ENCODE results near the gene DUSP1. TPM values are rescaled to one million over a fixed set of nuclear protein-coding genes. Genes with fewer than 3 reads are reported as not detected.
"Not testable (repeated sequence)": the region's sequence is repeated elsewhere in the genome, so short reads cannot be mapped to it uniquely, and the experiment has no call there.

The DUSP1 gene
- total RNA-seq = 10 to 100 TPM; 14.5 to 24.5 TPM

GRCh38 chr5:172770675-172771438, at the start of gene DUSP1:
TSS of gene DUSP1 (minus strand) at chr5:172771195. CDS start at chr5:172770952, 243 bp downstream.
- DNase-seq (peak; percentile 97), ATAC-seq (replicated peaks in 1 of 2) (peak; percentile 61 to 67)
- Mint-ChIP-seq H3K27me3 (ENCODE audit: low read depth) (no peaks in the 10 kb centered on the region), H3K9me3 (peaks cover 0 to 2% of the 10 kb centered on the region in 2 donors), H3K27ac (peak within 1 kb of the TSS; percentile 95), H3K4me3 (peak within 1 kb of the TSS; percentile 91 to 96), H3K4me1 (ENCODE audit: low read depth) (peaks cover 64% of the 10 kb centered on the region), H3K36me3 (ENCODE audit: insufficient read depth in 2 of 2) (peaks cover 9 to 16% of the 10 kb centered on the region in 2 donors)

GRCh38 chr5:172820046-172820767, 49.2 kb upstream of the DUSP1 start:
- DNase-seq (peak; percentile 27 to 45), ATAC-seq (replicated peaks in 1 of 2) (peak; percentile 80 to 86)
- no peak overlapping the region for H3K27ac Mint-ChIP-seq
- peaks cover 24% of the 10 kb centered on the region for H3K4me1 Mint-ChIP-seq (ENCODE audit: low read depth)
- H3K27me3 Mint-ChIP-seq (ENCODE audit: low read depth) = no peaks in the 10 kb centered on the region
- H3K36me3 Mint-ChIP-seq (ENCODE audit: insufficient read depth in 2 of 2) = peaks cover 3% of the 10 kb centered on the region in 2 donors
- no peak overlapping the region for H3K4me3 Mint-ChIP-seq
- peaks cover 0 to 4% of the 10 kb centered on the region in 2 donors for H3K9me3 Mint-ChIP-seq

GRCh38 chr5:172819569-172819968, 48.6 kb upstream of the DUSP1 start:
- Mint-ChIP-seq H3K4me1 (ENCODE audit: low read depth) (peaks cover 24% of the 10 kb centered on the region), H3K27me3 (ENCODE audit: low read depth) (no peaks in the 10 kb centered on the region), H3K4me3 (no peak overlapping the region), H3K27ac (no peak overlapping the region), H3K36me3 (ENCODE audit: insufficient read depth in 2 of 2) (no peaks in the 10 kb centered on the region), H3K9me3 (peaks cover 0 to 2% of the 10 kb centered on the region in 2 donors)
- no peak for DNase-seq
- ATAC-seq (replicated peaks in 1 of 2) = no peak

GRCh38 chr5:172818081-172818480, 47.1 kb upstream of the DUSP1 start:
- Mint-ChIP-seq H3K27me3 (ENCODE audit: low read depth) (no peaks in the 10 kb centered on the region), H3K4me3 (no peak overlapping the region), H3K36me3 (ENCODE audit: insufficient read depth in 2 of 2) (no peaks in the 10 kb centered on the region), H3K27ac (no peak overlapping the region), H3K9me3 (peaks cover 0 to 2% of the 10 kb centered on the region in 2 donors), H3K4me1 (ENCODE audit: low read depth) (peaks cover 24% of the 10 kb centered on the region)
- ATAC-seq (replicated peaks in 1 of 2) = no peak
- no peak for DNase-seq

- H3K4me1 Mint-ChIP-seq (ENCODE audit: low read depth) = peaks cover 24% of the 10 kb centered on the region
- H3K36me3 Mint-ChIP-seq (ENCODE audit: insufficient read depth in 2 of 2) = no peaks in the 10 kb centered on the region
- ATAC-seq (replicated peaks in 1 of 2) = no peak
- no peaks in the 10 kb centered on the region for H3K27me3 Mint-ChIP-seq (ENCODE audit: low read depth)
- no peak overlapping the region for H3K27ac Mint-ChIP-seq
- H3K4me3 Mint-ChIP-seq = no peak overlapping the region
- peaks cover 0 to 2% of the 10 kb centered on the region in 2 donors for H3K9me3 Mint-ChIP-seq
- no peak for DNase-seq
These were observed 46.7 kb upstream of the DUSP1 start for GRCh38 chr5:172817664-172818063.

- Mint-ChIP-seq H3K36me3 (ENCODE audit: insufficient read depth in 2 of 2) (no peaks in the 10 kb centered on the region), H3K4me3 (no peak overlapping the region), H3K27me3 (ENCODE audit: low read depth) (no peaks in the 10 kb centered on the region), H3K9me3 (peaks cover 0 to 2% of the 10 kb centered on the region in 2 donors), H3K4me1 (ENCODE audit: low read depth) (peaks cover 24% of the 10 kb centered on the region), H3K27ac (no peak overlapping the region)
- DNase-seq = no peak
- ATAC-seq (replicated peaks in 1 of 2) = peak; percentile 53 to 68
These were observed 46.0 kb upstream of the DUSP1 start for GRCh38 chr5:172816925-172817562.

GRCh38 chr5:172815631-172816030, 44.6 kb upstream of the DUSP1 start:
- H3K27ac Mint-ChIP-seq = no peak overlapping the region
- peaks cover 0 to 2% of the 10 kb centered on the region in 2 donors for H3K9me3 Mint-ChIP-seq
- DNase-seq = no peak
- ATAC-seq (replicated peaks in 1 of 2) = no peak
- no peaks in the 10 kb centered on the region for H3K27me3 Mint-ChIP-seq (ENCODE audit: low read depth)
- H3K36me3 Mint-ChIP-seq (ENCODE audit: insufficient read depth in 2 of 2) = no peaks in the 10 kb centered on the region
- H3K4me1 Mint-ChIP-seq (ENCODE audit: low read depth) = peaks cover 13% of the 10 kb centered on the region
- H3K4me3 Mint-ChIP-seq = no peak overlapping the region

- H3K4me3 Mint-ChIP-seq; H3K27me3 Mint-ChIP-seq (ENCODE audit: low read depth); ATAC-seq (replicated peaks in 1 of 2); H3K27ac Mint-ChIP-seq; H3K36me3 Mint-ChIP-seq (ENCODE audit: insufficient read depth in 2 of 2); DNase-seq; H3K9me3 Mint-ChIP-seq: not testable (repeated sequence)
- H3K4me1 Mint-ChIP-seq (ENCODE audit: low read depth) = peaks cover 29% of the 10 kb centered on the region
These were observed 40.0 kb upstream of the DUSP1 start for GRCh38 chr5:172810996-172811395.

- Mint-ChIP-seq H3K9me3 (peaks cover 2% of the 10 kb centered on the region in 2 donors), H3K27me3 (ENCODE audit: low read depth) (no peaks in the 10 kb centered on the region), H3K27ac (no peak overlapping the region), H3K4me3 (no peak overlapping the region), H3K4me1 (ENCODE audit: low read depth) (peaks cover 32% of the 10 kb centered on the region), H3K36me3 (ENCODE audit: insufficient read depth in 2 of 2) (peaks cover 2 to 3% of the 10 kb centered on the region in 2 donors)
- DNase-seq (no peak), ATAC-seq (replicated peaks in 1 of 2) (no peak)
These were observed 38.8 kb upstream of the DUSP1 start for GRCh38 chr5:172809774-172810173.

GRCh38 chr5:172807766-172808311, 36.8 kb upstream of the DUSP1 start:
- peaks cover 2 to 3% of the 10 kb centered on the region in 2 donors for H3K36me3 Mint-ChIP-seq (ENCODE audit: insufficient read depth in 2 of 2)
- peaks cover 32% of the 10 kb centered on the region for H3K4me1 Mint-ChIP-seq (ENCODE audit: low read depth)
- peak overlapping the region; percentile 89 for H3K27ac Mint-ChIP-seq
- H3K4me3 Mint-ChIP-seq = peak overlapping the region; percentile 75 to 81
- DNase-seq = no peak
- H3K27me3 Mint-ChIP-seq (ENCODE audit: low read depth) = no peaks in the 10 kb centered on the region
- H3K9me3 Mint-ChIP-seq = peaks cover 2% of the 10 kb centered on the region in 2 donors
- no peak for ATAC-seq (replicated peaks in 1 of 2)

GRCh38 chr5:172806897-172807672, 36.1 kb upstream of the DUSP1 start:
- no peaks in the 10 kb centered on the region for H3K27me3 Mint-ChIP-seq (ENCODE audit: low read depth)
- DNase-seq = peak; percentile 90 to 92

GRCh38 chr5:172805736-172806255, 34.8 kb upstream of the DUSP1 start:
- peaks cover 2 to 3% of the 10 kb centered on the region in 2 donors for H3K36me3 Mint-ChIP-seq (ENCODE audit: insufficient read depth in 2 of 2)
- DNase-seq (no peak), ATAC-seq (replicated peaks in 1 of 2) (no peak)
- H3K4me3 Mint-ChIP-seq = no peak overlapping the region
- H3K27me3 Mint-ChIP-seq (ENCODE audit: low read depth) = no peaks in the 10 kb centered on the region
- no peak overlapping the region for H3K27ac Mint-ChIP-seq
- H3K4me1 Mint-ChIP-seq (ENCODE audit: low read depth) = peaks cover 32% of the 10 kb centered on the region
- H3K9me3 Mint-ChIP-seq = peaks cover 2% of the 10 kb centered on the region in 2 donors

More at GRCh38 chr5:172806897-172807672, 36.1 kb upstream of the DUSP1 start:
- peak overlapping the region; percentile 75 to 81 for H3K4me3 Mint-ChIP-seq
- peaks cover 2% of the 10 kb centered on the region in 2 donors for H3K9me3 Mint-ChIP-seq
- peak; percentile 98 for ATAC-seq (replicated peaks in 1 of 2)
- H3K4me1 Mint-ChIP-seq (ENCODE audit: low read depth) = peaks cover 32% of the 10 kb centered on the region
- peak overlapping the region; percentile 89 for H3K27ac Mint-ChIP-seq
- H3K36me3 Mint-ChIP-seq (ENCODE audit: insufficient read depth in 2 of 2) = peaks cover 2 to 3% of the 10 kb centered on the region in 2 donors

Measured in activated T-cell treated with anti-CD3 and anti-CD28 coated beads, Interleukin-2, amount 50 U/mL, for 72 hours (primary cell).